ENCODE data around the gene IL1A.

- TF ChIP-seq POLR2AphosphoS5 (IDR thresholded peaks at IDR 0.05; ENCODE audit: control insufficient read depth, insufficient read depth, low read depth, low read length) (no peak), BCOR (IDR thresholded peaks at IDR 0.05) (no peak), CTCF (IDR thresholded peaks at IDR 0.05 in 2 of 3, conservative IDR thresholded peaks at IDR 0.05 in 1 of 3; ENCODE audit: insufficient read depth in 2 of 3, low read depth in 1 of 3, low read length in 3 of 3) (no peak), ZNF707 (CRISPR knock-in tag; conservative IDR thresholded peaks at IDR 0.05) (no peak), JUN (IDR thresholded peaks at IDR 0.05; ENCODE audit: borderline replicate concordance, low read depth, low read length) (no peak), JUN (CRISPR knock-in tag; IDR thresholded peaks at IDR 0.05; ENCODE audit: borderline replicate concordance) (no peak), MAX (CRISPR knock-in tag; IDR thresholded peaks at IDR 0.05) (no peak), FOXP4 (CRISPR knock-in tag; IDR thresholded peaks at IDR 0.05; ENCODE audit: borderline replicate concordance) (no peak), ZNF274 (IDR thresholded peaks at IDR 0.05; ENCODE audit: borderline replicate concordance, low read depth, low read length) (no peak), TAL1 (IDR thresholded peaks at IDR 0.05) (no peak), HDAC8 (tag; IDR thresholded peaks at IDR 0.05) (no peak), BHLHE40 (IDR thresholded peaks at IDR 0.05; ENCODE audit: low read length) (no peak), GABPA (tag; conservative IDR thresholded peaks at IDR 0.05; ENCODE audit: low read depth) (no peak)
Measured at GRCh38 chr2:112809112-112809511, 24.8 kb upstream of the IL1A start.

All from K562 (cell line).